K562 (cell line): ENCODE results near the gene CNPPD1. TPM values are rescaled to one million over a fixed set of nuclear protein-coding genes. Genes with fewer than 3 reads are reported as not detected.

Experiments used
- ATAC-seq: fragments of 200-7000 bp; cut with Tn5 transposase; 3 replicates; pipeline ENCODE4 v1.9.1; 2020; ENCODE audit warnings: moderate library complexity
- BruUV-seq: library from RNA; stranded (reverse); fragments of 400-500 nt; replicated peaks from 2 replicates; lab custom pipeline; 2021; lab: Mats Ljungman, UMichigan
- CTCF ChIA-PET: fragments of 300-600 bp; formaldehyde crosslinking; extraction: SDS; loops from one replicate; lab custom pipeline; 2021; ENCODE audit warnings: low intra/inter-chr PET ratio; lab: Yijun Ruan, JAX
- POLR2A ChIA-PET: fragments of 300-600, 350-650 bp; sonication (Branson Sonifier 250); formaldehyde crosslinking; extraction: SDS; loops from one replicate; lab custom pipeline; 2021; ENCODE audit warnings: antibody characterized with exemption, inconsistent platforms; lab: Yijun Ruan, JAX
- DNase-seq, 4 experiments: peaks; one replicate each; pipeline versions ENCODE4 v3.0.0 to v3.0.0-alpha.2; 2011 to 2018; ENCODE audit warnings: low spot score in 3 of 4, mixed read lengths in 3 of 4; ENCODE audit errors: extremely low read depth in 1 of 4
- FAIRE-seq: peaks from 2 replicates; lab custom pipeline; 2011; peaks lifted over from hg19 to GRCh38; lab: Jason Lieb, UNC
- H2AFZ ChIP-seq: 2 replicates; pipeline ENCODE4 v1.6.0; 2011; ENCODE audit warnings: low read depth, low read length, control low read depth, inconsistent platforms
- H3K27ac ChIP-seq: fragments of 200-600 bp; 3 replicates; pipeline ENCODE4 v1.8.0; 2011; ENCODE audit warnings: low read depth, mild to moderate bottlenecking, control low read depth, inconsistent platforms, low read length, moderate library complexity, mixed read lengths; ENCODE audit errors: extremely low read depth
- H3K27me3 ChIP-seq, 2 experiments: fragments of 300-600 bp in 1 of 2; 2 replicates in 1 of 2; 3 replicates in 1 of 2; pipeline versions ENCODE4 v1.6.0 to v1.8.0; 2011; ENCODE audit warnings: inconsistent platforms in 2 of 2, low read length in 2 of 2, mild to moderate bottlenecking in 1 of 2, mixed read lengths in 1 of 2, moderate library complexity in 1 of 2; ENCODE audit not compliant: control insufficient read depth in 2 of 2, insufficient read depth in 2 of 2
- H3K36me3 ChIP-seq: fragments of 300-600 bp; 3 replicates; pipeline ENCODE4 v1.8.0; 2011; ENCODE audit warnings: mild to moderate bottlenecking, low read length, inconsistent platforms; ENCODE audit not compliant: control insufficient read depth, insufficient read depth
- H3K4me1 ChIP-seq, 2 experiments: fragments of 200-600 bp in 1 of 2; replicated peaks in 1 of 2; 2 replicates in 1 of 2; 3 replicates in 1 of 2; pipeline versions ENCODE4 v1.5.1 to v1.8.0; 2011; ENCODE audit warnings: inconsistent platforms in 2 of 2, low read length in 2 of 2, mild to moderate bottlenecking in 1 of 2, mixed read lengths in 1 of 2, moderate library complexity in 1 of 2; ENCODE audit not compliant: control insufficient read depth in 2 of 2, insufficient read depth in 2 of 2
- H3K4me2 ChIP-seq: 2 replicates; pipeline ENCODE4 v1.6.1; 2011; ENCODE audit warnings: low read length, control low read depth, inconsistent platforms, mixed read lengths; ENCODE audit not compliant: insufficient read depth
- H3K4me3 ChIP-seq: fragments of 200-600 bp; sonication (generic), shearing (Covaris generic); 2 replicates; pipeline ENCODE4 v1.5.1; 2016; ENCODE audit warnings: control low read depth, inconsistent platforms
- H3K79me2 ChIP-seq: fragments of 200-600 bp; 3 replicates; pipeline ENCODE4 v1.8.0; 2011; ENCODE audit warnings: low read length, inconsistent platforms; ENCODE audit not compliant: control insufficient read depth, insufficient read depth
- H3K9ac ChIP-seq, 2 experiments: 2 replicates each; pipeline versions ENCODE4 v1.6.0 to v1.6.1; 2011; ENCODE audit warnings: low read depth in 2 of 2, low read length in 2 of 2, control low read depth in 1 of 2, inconsistent platforms in 1 of 2, mild to moderate bottlenecking in 1 of 2, mixed read lengths in 1 of 2; ENCODE audit not compliant: insufficient read depth in 1 of 2
- H3K9me1 ChIP-seq: one replicate; pipeline ENCODE4 v1.6.0; 2011; ENCODE audit warnings: inconsistent platforms, mild to moderate bottlenecking, low read length, moderate library complexity; ENCODE audit not compliant: control insufficient read depth, insufficient read depth
- H3K9me3 ChIP-seq: replicated peaks from 2 replicates; pipeline ENCODE4 v1.5.1; 2011; ENCODE audit warnings: low read depth, low read length, inconsistent platforms; ENCODE audit not compliant: control insufficient read depth, insufficient read depth
- H4K20me1 ChIP-seq: replicated peaks from 2 replicates; pipeline ENCODE4 v1.6.1; 2011; ENCODE audit warnings: low read length, inconsistent platforms, mixed read lengths; ENCODE audit not compliant: control insufficient read depth, insufficient read depth
- CEBPB ChIP-seq: fragments of 450-650 bp; IDR thresholded peaks from 2 replicates; pipeline ENCODE4 v1.6.1; 2016; ENCODE audit warnings: missing genetic modification characterization, missing compliant biosample characterization
- CHD1 ChIP-seq: fragments of 200-600 bp; sonication (generic); IDR thresholded peaks from one replicate; pipeline ENCODE4 v1.6.1; 2012; ENCODE audit warnings: mild to moderate bottlenecking, moderate library complexity, low read length, inconsistent platforms
- ELF2 ChIP-seq: fragments of 250-450 bp; sonication (Bioruptor Pico); IDR thresholded peaks from 2 replicates; pipeline ENCODE4 v1.5.0; 2021; ENCODE audit warnings: mild to moderate bottlenecking
- EP300 ChIP-seq: IDR thresholded peaks from 2 replicates; pipeline ENCODE4 v1.6.1; 2012; ENCODE audit warnings: low read length, improper control_type of control experiment
- FOXA1 ChIP-seq: fragments of 450-650 bp; IDR thresholded peaks from 2 replicates; pipeline ENCODE4 v1.6.1; 2016; ENCODE audit warnings: mild to moderate bottlenecking, borderline replicate concordance
- KLF10 ChIP-seq: fragments of 250-450 bp; sonication (Bioruptor Pico); IDR thresholded peaks from 2 replicates; pipeline ENCODE4 v1.6.1; 2021; ENCODE audit warnings: matching md5 sums
- MXI1 ChIP-seq: IDR thresholded peaks from 2 replicates; pipeline ENCODE4 v1.6.1; 2011; ENCODE audit warnings: low read depth, mild to moderate bottlenecking, improper control_type of control experiment, low read length
- NCOA6 ChIP-seq: fragments of 450-650 bp; IDR thresholded peaks from 2 replicates; pipeline ENCODE4 v1.6.1; 2017; ENCODE audit warnings: mild to moderate bottlenecking
- PHF8 ChIP-seq: fragments of 200-600 bp; sonication (generic); IDR thresholded peaks from 2 replicates; pipeline ENCODE4 v1.6.1; 2012; ENCODE audit warnings: mixed run types, mild to moderate bottlenecking, inconsistent platforms, low read length, moderate library complexity, borderline replicate concordance
- POLR3G ChIP-seq: IDR thresholded peaks from 2 replicates; pipeline ENCODE4 v1.6.1; 2011; ENCODE audit not compliant: insufficient read length, insufficient replicate concordance; ENCODE audit errors: extremely low read depth
- SMARCA5 ChIP-seq: fragments of 450-650 bp; IDR thresholded peaks from 2 replicates; pipeline ENCODE4 v1.6.1; 2016
- SNIP1 ChIP-seq: fragments of 450-650 bp; IDR thresholded peaks from 2 replicates; pipeline ENCODE4 v1.7.1; 2017; ENCODE audit warnings: low read depth, mild to moderate bottlenecking
- SRSF1 ChIP-seq: fragments of 200-400 bp; formaldehyde crosslinking; IDR thresholded peaks from 2 replicates; pipeline ENCODE4 v1.6.1; 2017; ENCODE audit warnings: mild to moderate bottlenecking, low read depth, low read length, moderate library complexity
- ZC3H8 ChIP-seq: fragments of 450-650 bp; IDR thresholded peaks from 2 replicates; pipeline ENCODE4 v1.6.1; 2017
- ZKSCAN8 ChIP-seq: fragments of 200-800 bp; sonication (Bioruptor generic); IDR thresholded peaks from 2 replicates; pipeline ENCODE4 v1.6.1; 2016; ENCODE audit warnings: missing genetic modification characterization, missing compliant biosample characterization
- ZNF584 ChIP-seq: fragments of 200-800 bp; sonication (Bioruptor generic); IDR thresholded peaks from 2 replicates; pipeline ENCODE4 v1.6.1; 2016; ENCODE audit warnings: low read depth, mild to moderate bottlenecking, missing genetic modification characterization, missing compliant biosample characterization
- WGBS: fragments of 100-300 bp; shearing (Covaris generic); methylation state at CpG from one replicate; pipeline ENCODE4 v1.1.6; 2016; ENCODE audit warnings: low coverage, mixed read lengths; ENCODE audit not compliant: insufficient coverage; ENCODE audit errors: missing lambda C conversion rate; 5-methylcytosine and 5-hydroxymethylcytosine counted together
- in situ Hi-C: fragments of 300-500 bp; cut with MboI; formaldehyde crosslinking; loops from 4 replicates; pipeline ENCODE4 v1.15.0; 2018; ENCODE audit warnings: inconsistent platforms, mixed read lengths
- intact Hi-C: fragments of 100-400 bp; cut with micrococcal nuclease; formaldehyde crosslinking; loops from 2 replicates; pipeline ENCODE4 v1.14.2; 2022
- polyA plus RNA-seq, 8 experiments: library from polyadenylated mRNA; depleted of rRNA in 4 of 8; stranded (reverse) in 5 of 8; unstranded in 3 of 8; fragments of >200 nt; fragmentation: Nextera tagmentation in 2 of 8; fragmentation: Illumina TruSeq in 1 of 8; extraction: Ambion mirVana in 2 of 8; extraction: Trizol in 1 of 8; gene quantifications; 2 replicates each; pipeline versions ENCODE4 v1.2.1 to v1.2.3, GENCODE V29; 2011 to 2014; ENCODE audit warnings: inconsistent platforms in 1 of 8, missing spikeins in 1 of 8
- total RNA-seq, 7 experiments: library from RNA; depleted of rRNA in 6 of 7; stranded (reverse); fragments of >200 nt in 6 of 7; fragmentation: Illumina TruSeq in 2 of 7; extraction: Trizol in 2 of 7; gene quantifications; 2 replicates each; pipeline versions ENCODE4 v1.2.1 to v1.2.3, GENCODE V29; 2011 to 2021; ENCODE audit warnings: low replicate concordance in 1 of 7

CNPPD1 gene
- total and polyA plus RNA-seq, 9 of the 15 experiments (the other 6 are each of a cell fraction or from before 2014, with no cell fraction given): 9.9 to 53.5 (median 27.0) TPM

- Histone ChIP-seq H3K27me3 (no peaks in the 10 kb centered on the region), H4K20me1 (no peaks in the 10 kb centered on the region), H3K36me3 (peaks cover 36% of the 10 kb centered on the region; the same call in 2 of the 3 replicates), H3K4me3 (no peak overlapping the region), H2AFZ (no peak overlapping the region), H3K27ac (no peak overlapping the region), H3K9me3 (no peaks in the 10 kb centered on the region), H3K4me1 (peaks cover 13 to 20% of the 10 kb centered on the region in 2 experiments; a peak in 4 of 5 replicates), H3K79me2 (peaks cover 36% of the 10 kb centered on the region), H3K9me1 (no peaks in the 10 kb centered on the region), H3K9ac (peak overlapping the region in 1 of 2 experiments; percentile 36; a peak in 1 of 4 replicates), H3K4me2 (no peak overlapping the region)
- FAIRE-seq (no peak), DNase-seq (no peak), ATAC-seq (no peak)
- intact Hi-C loops (no loop called here), in situ Hi-C loops (loop anchor here (5.0 kb wide), 2 partner anchors 32 to 118 kb away; partner anchors contain the start of gene ZFAND2B)
- 88% methylated on average over 5 of the region's 7 CpGs for WGBS
- ChIA-PET POLR2A (interaction anchor here (1.7 kb wide), 1 partner anchor 10 kb away, joined by 4 read pairs; no protein-coding TSS in a partner anchor), CTCF (no interaction called here)
- TF ChIP-seq KLF10 (CRISPR knock-in tag) (no peak), EP300 (no peak), SMARCA5 (no peak), ZKSCAN8 (CRISPR knock-in tag) (no peak), MXI1 (no peak), ZNF584 (CRISPR knock-in tag) (no peak), POLR3G (no peak), ELF2 (no peak), SNIP1 (no peak), PHF8 (no peak), CHD1 (no peak), ZC3H8 (no peak), FOXA1 (no peak), NCOA6 (no peak), CEBPB (no peak), SRSF1 (no peak)
- BruUV-seq: no TSS peak
Measured at GRCh38 chr2:219174801-219175200, 1.9 kb downstream of the CNPPD1 start.
